ENCODE data around the gene ARHGEF28. TPM values are rescaled to one million over a fixed set of nuclear protein-coding genes. Genes with fewer than 3 reads are reported as not detected.

The ARHGEF28 gene
- total RNA-seq, 4 donors from 2014 or later = 12.7 to 31.2 (median 19.2) TPM

GRCh38 chr5:73630765-73631164 is 4.8 kb downstream of the ARHGEF28 start:
- intact Hi-C loops (cut with DNase I) = no loop called here
- Histone ChIP-seq H3K27me3 (no peaks in the 10 kb centered on the region), H3K9me3 (no peaks in the 10 kb centered on the region), H3K4me3 (no peak overlapping the region), H3K36me3 (no peaks in the 10 kb centered on the region), H3K27ac (replicated peaks in 1 of 4) (no peak overlapping the region), H3K4me1 (peaks cover 0 to 17% (median 16%) of the 10 kb centered on the region in 4 donors)
- DNase-seq (ENCODE audit: extremely low spot score) = no peak
- TF ChIP-seq, protein P1, sequence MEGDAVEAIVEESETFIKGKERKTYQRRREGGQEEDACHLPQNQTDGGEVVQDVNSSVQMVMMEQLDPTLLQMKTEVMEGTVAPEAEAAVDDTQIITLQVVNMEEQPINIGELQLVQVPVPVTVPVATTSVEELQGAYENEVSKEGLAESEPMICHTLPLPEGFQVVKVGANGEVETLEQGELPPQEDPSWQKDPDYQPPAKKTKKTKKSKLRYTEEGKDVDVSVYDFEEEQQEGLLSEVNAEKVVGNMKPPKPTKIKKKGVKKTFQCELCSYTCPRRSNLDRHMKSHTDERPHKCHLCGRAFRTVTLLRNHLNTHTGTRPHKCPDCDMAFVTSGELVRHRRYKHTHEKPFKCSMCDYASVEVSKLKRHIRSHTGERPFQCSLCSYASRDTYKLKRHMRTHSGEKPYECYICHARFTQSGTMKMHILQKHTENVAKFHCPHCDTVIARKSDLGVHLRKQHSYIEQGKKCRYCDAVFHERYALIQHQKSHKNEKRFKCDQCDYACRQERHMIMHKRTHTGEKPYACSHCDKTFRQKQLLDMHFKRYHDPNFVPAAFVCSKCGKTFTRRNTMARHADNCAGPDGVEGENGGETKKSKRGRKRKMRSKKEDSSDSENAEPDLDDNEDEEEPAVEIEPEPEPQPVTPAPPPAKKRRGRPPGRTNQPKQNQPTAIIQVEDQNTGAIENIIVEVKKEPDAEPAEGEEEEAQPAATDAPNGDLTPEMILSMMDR (IDR thresholded peaks at IDR 0.05) = no peak
- TF ChIP-seq EP300 (IDR thresholded peaks at IDR 0.05) = no peak
- TF ChIP-seq POLR2A (IDR thresholded peaks at IDR 0.05; ENCODE audit: low read depth) = no peak
- TF ChIP-seq POLR2AphosphoS5 (IDR thresholded peaks at IDR 0.05) = no peak

DNA sequence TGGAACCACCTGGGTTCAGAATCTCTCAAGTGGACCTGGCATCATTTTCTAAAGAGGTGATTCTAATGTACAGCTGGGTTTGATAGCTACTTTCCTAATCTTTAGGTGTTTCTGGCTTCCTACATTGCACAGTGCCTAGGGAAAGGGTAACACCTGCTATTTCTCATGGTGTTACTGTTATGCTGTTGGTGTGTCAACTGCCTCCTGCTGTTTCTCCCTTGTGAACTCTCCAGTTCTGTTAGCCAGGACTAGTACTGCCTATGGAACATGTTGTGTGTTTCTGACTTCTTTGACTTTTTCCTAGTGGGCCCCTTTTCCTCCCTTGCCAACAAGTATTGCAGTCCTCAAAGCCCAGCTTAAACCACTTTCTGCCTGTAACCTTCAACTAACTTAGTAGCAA is 5.5 kb downstream of the ARHGEF28 start:
- H3K36me3 ChIP-seq = no peaks in the 10 kb centered on the region
- TF ChIP-seq POLR2A (IDR thresholded peaks at IDR 0.05; ENCODE audit: low read depth) (no peak), POLR2AphosphoS5 (IDR thresholded peaks at IDR 0.05) (no peak), EP300 (IDR thresholded peaks at IDR 0.05) (no peak)
- TF ChIP-seq, protein P1 (IDR thresholded peaks at IDR 0.05) = no peak
- peaks cover 0 to 14% (median 12%) of the 10 kb centered on the region in 4 donors for H3K4me1 ChIP-seq
- intact Hi-C loops (cut with DNase I) = no loop called here
- H3K4me3 ChIP-seq = no peak overlapping the region
- DNase-seq (ENCODE audit: extremely low spot score) = no peak
- H3K27ac ChIP-seq (replicated peaks in 1 of 4) = no peak overlapping the region
- no peaks in the 10 kb centered on the region for H3K9me3 ChIP-seq
- H3K27me3 ChIP-seq = no peaks in the 10 kb centered on the region

GRCh38 chr5:73633060-73633459 is 7.1 kb downstream of the ARHGEF28 start:
- Histone ChIP-seq H3K4me3 (no peak overlapping the region), H3K36me3 (no peaks in the 10 kb centered on the region), H3K27me3 (no peaks in the 10 kb centered on the region), H3K27ac (replicated peaks in 1 of 4) (no peak overlapping the region), H3K4me1 (no peaks in the 10 kb centered on the region), H3K9me3 (no peaks in the 10 kb centered on the region)
- TF ChIP-seq POLR2A (IDR thresholded peaks at IDR 0.05; ENCODE audit: low read depth) = no peak
- TF ChIP-seq, protein P1 (IDR thresholded peaks at IDR 0.05) = no peak
- no peak for TF ChIP-seq POLR2AphosphoS5 (IDR thresholded peaks at IDR 0.05)
- TF ChIP-seq EP300 (IDR thresholded peaks at IDR 0.05) = no peak
- peak; percentile 83 for DNase-seq (ENCODE audit: extremely low spot score)
- 94% methylated on average over 5 of the region's 5 CpGs for WGBS
- intact Hi-C loops (cut with DNase I) = no loop called here

GRCh38 chr5:73636408-73636807 is 10.4 kb downstream of the ARHGEF28 start:
- Histone ChIP-seq H3K27ac (replicated peaks in 1 of 4) (no peak overlapping the region), H3K4me1 (peaks cover 0 to 4% (median 0%) of the 10 kb centered on the region in 4 donors), H3K4me3 (no peak overlapping the region), H3K36me3 (no peaks in the 10 kb centered on the region), H3K9me3 (no peaks in the 10 kb centered on the region), H3K27me3 (no peaks in the 10 kb centered on the region)
- intact Hi-C loops (cut with DNase I) = no loop called here
- TF ChIP-seq, protein P1 (IDR thresholded peaks at IDR 0.05) = no peak
- TF ChIP-seq EP300 (IDR thresholded peaks at IDR 0.05) = no peak
- no peak for TF ChIP-seq POLR2AphosphoS5 (IDR thresholded peaks at IDR 0.05)
- no peak for TF ChIP-seq POLR2A (IDR thresholded peaks at IDR 0.05; ENCODE audit: low read depth)
- DNase-seq (ENCODE audit: extremely low spot score) = no peak
- 70% methylated on average over 3 of the region's 3 CpGs for WGBS

DNA sequence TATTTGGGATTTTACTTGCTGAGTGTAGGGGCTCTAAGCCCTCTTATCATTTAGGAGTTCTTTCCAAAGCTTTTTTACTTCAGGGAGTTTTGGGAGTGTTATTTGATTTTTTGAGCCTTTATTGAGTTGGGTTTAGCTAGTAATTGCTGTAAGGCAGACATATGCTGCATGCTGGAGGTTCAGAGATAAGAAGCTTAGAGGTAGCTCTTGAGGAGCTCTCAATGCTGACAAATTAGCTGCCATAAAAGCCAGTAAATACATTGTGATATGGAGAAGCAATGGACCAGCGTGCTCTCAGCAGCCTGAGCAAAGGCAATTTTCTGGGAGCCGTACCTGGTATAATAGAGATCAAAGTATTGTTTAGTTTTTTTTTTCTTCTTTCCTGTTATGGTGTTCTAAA is 11.6 kb downstream of the ARHGEF28 start:
- 91% methylated on average over 2 of the region's 2 CpGs for WGBS
- no peak for DNase-seq (ENCODE audit: extremely low spot score)
- TF ChIP-seq POLR2A (IDR thresholded peaks at IDR 0.05; ENCODE audit: low read depth) = no peak
- TF ChIP-seq EP300 (IDR thresholded peaks at IDR 0.05) = no peak
- TF ChIP-seq, protein P1 (IDR thresholded peaks at IDR 0.05) = no peak
- TF ChIP-seq POLR2AphosphoS5 (IDR thresholded peaks at IDR 0.05) = no peak
- Histone ChIP-seq H3K4me3 (no peak overlapping the region), H3K27ac (replicated peaks in 1 of 4) (no peak overlapping the region), H3K36me3 (no peaks in the 10 kb centered on the region), H3K4me1 (peaks cover 0 to 4% (median 0%) of the 10 kb centered on the region in 4 donors), H3K9me3 (no peaks in the 10 kb centered on the region), H3K27me3 (no peaks in the 10 kb centered on the region)
- intact Hi-C loops (cut with DNase I) = no loop called here
